H1 (cell line): ENCODE measurements around the gene RHOG. TPM values are rescaled to one million over a fixed set of nuclear protein-coding genes. Genes with fewer than 3 reads are reported as not detected.

Experiments
- CTCF ChIA-PET: fragments of 300-600 bp; sonication (Branson Sonifier 250); formaldehyde crosslinking; loops from one replicate; lab custom pipeline; 2021; ENCODE audit not compliant: partially characterized antibody; lab: Charles Lee
- POLR2A ChIA-PET: fragments of 300-600 bp; sonication (Branson Sonifier 250); formaldehyde crosslinking; loops from one replicate; lab custom pipeline; 2021; ENCODE audit warnings: inconsistent platforms; ENCODE audit not compliant: partially characterized antibody; lab: Charles Lee
- DNase-seq, 2 experiments: peaks; one replicate each; pipeline versions ENCODE4 v3.0.0 to v3.0.0-alpha.2; 2010 to 2022; ENCODE audit warnings: low spot score in 2 of 2, low read depth in 1 of 2, mixed read lengths in 1 of 2
- FAIRE-seq: peaks from 2 replicates; lab custom pipeline; 2011; peaks lifted over from hg19 to GRCh38; lab: Jason Lieb, UNC
- H2AFZ ChIP-seq: 2 replicates; pipeline ENCODE4 v1.8.1; 2012; ENCODE audit warnings: low read length, inconsistent platforms
- H2AK5ac ChIP-seq: 2 replicates; pipeline ENCODE4 v1.6.1; 2013; ENCODE audit warnings: low read depth, low read length
- H2BK120ac ChIP-seq: replicated peaks from 2 replicates; pipeline ENCODE3; 2013; ENCODE audit warnings: low read depth, low read length, inconsistent platforms
- H2BK12ac ChIP-seq: 2 replicates; pipeline ENCODE4 v1.6.1; 2013; ENCODE audit warnings: low read depth, low read length
- H2BK15ac ChIP-seq: 2 replicates; pipeline ENCODE4 v1.6.1; 2013; ENCODE audit warnings: low read length
- H2BK20ac ChIP-seq: 2 replicates; pipeline ENCODE4 v1.6.1; 2013; ENCODE audit warnings: low read length
- H2BK5ac ChIP-seq: 2 replicates; pipeline ENCODE4 v1.6.1; 2013; ENCODE audit warnings: low read depth, low read length
- H3K14ac ChIP-seq: 2 replicates; pipeline ENCODE4 v1.6.1; 2013; ENCODE audit warnings: inconsistent platforms; ENCODE audit not compliant: insufficient read length
- H3K18ac ChIP-seq: 2 replicates; pipeline ENCODE4 v1.6.1; 2013; ENCODE audit warnings: low read length; ENCODE audit errors: extremely low read depth
- H3K23ac ChIP-seq: 2 replicates; pipeline ENCODE4 v1.6.1; 2013; ENCODE audit warnings: inconsistent platforms; ENCODE audit not compliant: insufficient read length
- H3K23me2 ChIP-seq: 2 replicates; pipeline ENCODE4 v1.6.1; 2013; ENCODE audit warnings: low read depth, low read length
- H3K27ac ChIP-seq: 2 replicates; pipeline ENCODE4 v1.6.1; 2011; ENCODE audit warnings: low read depth, low read length, inconsistent platforms
- H3K27me3 ChIP-seq, 4 experiments: replicated peaks in 1 of 4; 1 replicate in 1 of 4; 2 replicates in 3 of 4; pipeline versions ENCODE4 v1.6.1 to v1.8.1; 2011 to 2013; ENCODE audit warnings: low read length in 3 of 4, mild to moderate bottlenecking in 3 of 4, inconsistent platforms in 2 of 4, mixed read lengths in 2 of 4, moderate library complexity in 1 of 4; ENCODE audit not compliant: control insufficient read depth in 3 of 4, insufficient read depth in 3 of 4; ENCODE audit errors: extremely low read depth in 1 of 4
- H3K36me3 ChIP-seq, 4 experiments: 2 replicates each; pipeline versions ENCODE4 v1.6.1 to v1.8.1; 2011 to 2013; ENCODE audit warnings: mild to moderate bottlenecking in 4 of 4, low read length in 3 of 4, moderate library complexity in 2 of 4, control low read depth in 1 of 4, inconsistent platforms in 1 of 4; ENCODE audit not compliant: insufficient read depth in 4 of 4, control insufficient read depth in 2 of 4
- H3K4ac ChIP-seq: replicated peaks from 2 replicates; pipeline ENCODE3; 2013; ENCODE audit warnings: low read length, low read depth, mixed read lengths, inconsistent platforms; ENCODE audit not compliant: insufficient read length
- H3K4me1 ChIP-seq, 4 experiments: replicated peaks in 1 of 4; 1 replicate in 1 of 4; 2 replicates in 3 of 4; pipeline versions ENCODE4 v1.6.1 to v1.8.1; 2011 to 2013; ENCODE audit warnings: low read length in 3 of 4, inconsistent platforms in 2 of 4, mixed read lengths in 1 of 4; ENCODE audit not compliant: insufficient read depth in 4 of 4, control insufficient read depth in 3 of 4
- H3K4me2 ChIP-seq, 2 experiments: 2 replicates each; pipeline versions ENCODE4 v1.6.1 to v1.8.1; 2011 to 2013; ENCODE audit warnings: low read depth in 2 of 2, low read length in 2 of 2, control low read depth in 1 of 2, inconsistent platforms in 1 of 2, mild to moderate bottlenecking in 1 of 2; ENCODE audit not compliant: insufficient read depth in 1 of 2
- H3K4me3 ChIP-seq, 4 experiments: fragments of 200-600, 300-600 bp in 1 of 4; sonication (generic), shearing (Covaris generic), sonication (Bioruptor Twin) in 1 of 4; 2 replicates each; pipeline versions ENCODE4 v1.5.1 to v1.8.1; 2011 to 2016; ENCODE audit warnings: low read length in 4 of 4, low read depth in 3 of 4, control low read depth in 2 of 4, inconsistent platforms in 2 of 4, mild to moderate bottlenecking in 2 of 4, mixed read lengths in 1 of 4, moderate library complexity in 1 of 4; ENCODE audit not compliant: insufficient read depth in 2 of 4; ENCODE audit errors: extremely low read depth in 1 of 4
- H3K56ac ChIP-seq: replicated peaks from 2 replicates; pipeline ENCODE3; 2013; ENCODE audit warnings: low read depth, mild to moderate bottlenecking, mixed read lengths, low read length, inconsistent platforms; ENCODE audit not compliant: insufficient read length
- H3K79me1 ChIP-seq: 2 replicates; pipeline ENCODE4 v1.6.1; 2013; ENCODE audit warnings: low read depth, low read length, control low read depth
- H3K79me2 ChIP-seq, 2 experiments: 2 replicates each; pipeline versions ENCODE4 v1.6.1 to v1.8.1; 2012 to 2013; ENCODE audit warnings: low read length in 2 of 2, mild to moderate bottlenecking in 2 of 2, inconsistent platforms in 1 of 2; ENCODE audit not compliant: insufficient read depth in 2 of 2, control insufficient read depth in 1 of 2
- H3K9ac ChIP-seq, 4 experiments: replicated peaks in 1 of 4; 1 replicate in 1 of 4; 2 replicates in 3 of 4; pipeline versions ENCODE4 v1.6.1 to v1.8.1; 2011 to 2013; ENCODE audit warnings: low read depth in 3 of 4, low read length in 3 of 4, control low read depth in 2 of 4, mild to moderate bottlenecking in 2 of 4, moderate library complexity in 2 of 4, inconsistent platforms in 1 of 4; ENCODE audit errors: extremely low read depth in 1 of 4
- H3K9me3 ChIP-seq, 2 experiments: 2 replicates each; pipeline versions ENCODE4 v1.6.1 to v1.8.1; 2012 to 2013; ENCODE audit warnings: mild to moderate bottlenecking in 2 of 2, moderate library complexity in 2 of 2, control low read depth in 1 of 2, inconsistent platforms in 1 of 2, low read depth in 1 of 2, low read length in 1 of 2, mixed read lengths in 1 of 2; ENCODE audit not compliant: insufficient read depth in 2 of 2
- H4K20me1 ChIP-seq, 2 experiments: replicated peaks in 1 of 2; 2 replicates each; pipeline versions ENCODE3 to v1.8.1; 2011 to 2013; ENCODE audit warnings: inconsistent platforms in 2 of 2, low read length in 2 of 2, mild to moderate bottlenecking in 1 of 2; ENCODE audit not compliant: insufficient read depth in 2 of 2, control insufficient read depth in 1 of 2
- H4K5ac ChIP-seq: 2 replicates; pipeline ENCODE4 v1.6.1; 2013; ENCODE audit warnings: low read length, low read depth, mixed read lengths, inconsistent platforms; ENCODE audit not compliant: insufficient read length
- H4K8ac ChIP-seq: 2 replicates; pipeline ENCODE4 v1.8.0; 2013; ENCODE audit warnings: mild to moderate bottlenecking, moderate library complexity, low read length, inconsistent platforms; ENCODE audit not compliant: insufficient read depth; ENCODE audit errors: extremely low read depth
- H4K91ac ChIP-seq: replicated peaks from 2 replicates; pipeline ENCODE3; 2013; ENCODE audit warnings: low read length, mixed read lengths, inconsistent platforms; ENCODE audit not compliant: insufficient read length
- ASH2L ChIP-seq: fragments of 200-600, 300-600 bp; sonication (generic); IDR thresholded peaks from one replicate; pipeline ENCODE4 v1.7.1; 2017; ENCODE audit warnings: low read length
- CBX5 ChIP-seq: fragments of 300-800, 300-1000 bp; sonication (generic); IDR thresholded peaks from 2 replicates; pipeline ENCODE4 v1.7.1; 2016; ENCODE audit warnings: antibody characterized with exemption, low read length, low read depth
- CREB1 ChIP-seq: IDR thresholded peaks from 2 replicates; pipeline ENCODE4 v1.6.1; 2012; ENCODE audit warnings: inconsistent platforms
- CTCF ChIP-seq, 3 experiments: IDR thresholded peaks; 1 replicate in 2 of 3; 2 replicates in 1 of 3; pipeline versions ENCODE4 v1.5.1 to v1.6.1; 2011; ENCODE audit warnings: low read length in 3 of 3, mild to moderate bottlenecking in 3 of 3, inconsistent platforms in 2 of 3, low read depth in 1 of 3, moderate library complexity in 1 of 3; ENCODE audit not compliant: insufficient read depth in 1 of 3; ENCODE audit errors: control extremely low read depth in 1 of 3
- KDM4A ChIP-seq: IDR thresholded peaks from one replicate; pipeline ENCODE4 v1.7.1; 2012; ENCODE audit warnings: low read depth, mild to moderate bottlenecking, moderate library complexity, low read length, inconsistent platforms; ENCODE audit not compliant: severe bottlenecking
- NRF1 ChIP-seq: IDR thresholded peaks from 2 replicates; pipeline ENCODE4 v1.6.1; 2011; ENCODE audit warnings: mild to moderate bottlenecking, low read depth, low read length, improper control_type of control experiment
- PHF8 ChIP-seq: fragments of 200-600 bp; sonication (generic); conservative IDR thresholded peaks from 2 replicates; pipeline ENCODE4 v1.7.1; 2012; ENCODE audit warnings: low read depth, mild to moderate bottlenecking, inconsistent platforms, low read length, moderate library complexity
- POU5F1 ChIP-seq: IDR thresholded peaks from 2 replicates; pipeline ENCODE4 v1.6.1; 2011; ENCODE audit warnings: low read depth, mild to moderate bottlenecking, low read length, moderate library complexity
- RXRA ChIP-seq: IDR thresholded peaks from 2 replicates; pipeline ENCODE4 v1.6.1; 2011; ENCODE audit warnings: low read depth, mild to moderate bottlenecking, low read length, moderate library complexity; ENCODE audit not compliant: insufficient read depth
- SP4 ChIP-seq: IDR thresholded peaks from 2 replicates; pipeline ENCODE4 v1.6.1; 2012; ENCODE audit warnings: low read length, inconsistent platforms
- WGBS, 2 experiments: shearing (Covaris generic) in 1 of 2; methylation state at CpG; one replicate each; pipeline versions ENCODE4 v1.1.6 to v1.1.7; 2013 to 2015; ENCODE audit warnings: low lambda C conversion rate in 2 of 2, mixed read lengths in 2 of 2, inconsistent platforms in 1 of 2, low coverage in 1 of 2, missing lambda C conversion rate in 1 of 2; ENCODE audit not compliant: insufficient replicate concordance in 2 of 2, insufficient coverage in 1 of 2, insufficient read length in 1 of 2; ENCODE audit errors: extremely low coverage in 1 of 2, missing lambda C conversion rate in 1 of 2; 5-methylcytosine and 5-hydroxymethylcytosine counted together
- polyA plus RNA-seq, 7 experiments: library from polyadenylated mRNA; depleted of rRNA in 3 of 7; stranded (reverse) in 5 of 7; unstranded in 2 of 7; fragments of >200 nt in 5 of 7; fragments of 200-250 nt in 2 of 7; gene quantifications; 1 replicate in 5 of 7; 2 replicates in 1 of 7; 4 replicates in 1 of 7; pipeline versions ENCODE4 v1.2.1 to v1.2.3, GENCODE V29; 2011 to 2013; ENCODE audit warnings: missing spikeins in 2 of 7, mixed read lengths in 2 of 7
- total RNA-seq: library from RNA; stranded (reverse); fragmentation: NEBNext Ultra II Directional; extraction: Animal tissue kit (Norgen Biotek cat#: 25700); gene quantifications from 2 replicates; pipeline ENCODE4 v1.2.1, GENCODE V29; 2021

The RHOG gene
- total and polyA plus RNA-seq, 2 of the 8 experiments (the other 6 are each of a cell fraction or from before 2014, with no cell fraction given), result 28.3 to 69.6 TPM

GRCh38 chr11:3856856-3857553 lies 16.2 kb upstream of the RHOG start:
- peaks cover 10 to 20% (median 11%) of the 10 kb centered on the region in 4 experiments for H3K4me1 ChIP-seq
- H2BK5ac ChIP-seq, result no peak overlapping the region
- H3K4me2 ChIP-seq, result peak overlapping the region; percentile 74 to 76; a peak in 3 of 4 replicates
- no peak overlapping the region for H3K14ac ChIP-seq
- no peak overlapping the region for H4K91ac ChIP-seq
- H3K4ac ChIP-seq, result no peak overlapping the region
- no peaks in the 10 kb centered on the region for H4K20me1 ChIP-seq
- H2BK20ac ChIP-seq, result no peak overlapping the region
- H2BK12ac ChIP-seq, result no peak overlapping the region
- no peak overlapping the region for H3K27ac ChIP-seq
- no peaks in the 10 kb centered on the region for H3K79me1 ChIP-seq
- CTCF ChIA-PET, result interaction anchor here (1.0 to 10.1 kb wide), 7 partner anchors 12 to 225 kb away, joined by 3 to 214 read pairs (median 9); partner anchors contain the start of gene RHOG
- no peak overlapping the region for H3K18ac ChIP-seq
- no peak overlapping the region for H2AK5ac ChIP-seq
- 84% methylated on average over 5 of the region's 5 CpGs; no CpG with 5 or more reads in 1 of the 2 experiments for WGBS, 2 experiments
- no peak overlapping the region for H3K4me3 ChIP-seq
- H3K36me3 ChIP-seq, result no peaks in the 10 kb centered on the region
- peaks cover 8% of the 10 kb centered on the region; the same call in 1 of the 2 replicates for H3K23me2 ChIP-seq
- no peaks in the 10 kb centered on the region for H3K9me3 ChIP-seq
- no peak for FAIRE-seq
- H3K27me3 ChIP-seq, result peaks cover 0 to 13% (median 8%) of the 10 kb centered on the region in 4 experiments; a peak in 5 of 7 replicates
- no peak overlapping the region for H2BK15ac ChIP-seq
- no peak for DNase-seq
- H3K23ac ChIP-seq, result no peak overlapping the region
- no peak overlapping the region for H3K9ac ChIP-seq
- POLR2A ChIA-PET, result interaction anchor here (2.2 kb wide), 1 partner anchor 7 kb away, joined by 6 read pairs; no protein-coding TSS in a partner anchor
- H4K8ac ChIP-seq, result no peak overlapping the region
- H2BK120ac ChIP-seq, result no peak overlapping the region
- no peak overlapping the region for H2AFZ ChIP-seq
- no peak overlapping the region for H3K56ac ChIP-seq
- no peaks in the 10 kb centered on the region for H3K79me2 ChIP-seq
- no peak overlapping the region for H4K5ac ChIP-seq
- no peak for TF ChIP-seq POU5F1
- TF ChIP-seq CTCF (IDR thresholded peaks at IDR 0.05; ENCODE audit: control extremely low read depth in 1 of 3, insufficient read depth in 1 of 3, low read depth in 1 of 3, low read length in 3 of 3), result no peak
- TF ChIP-seq CREB1, result no peak
- TF ChIP-seq KDM4A, result no peak
- no peak for TF ChIP-seq CBX5
- no peak for TF ChIP-seq ASH2L
- no peak for TF ChIP-seq SP4
- no peak for TF ChIP-seq RXRA
- no peak for TF ChIP-seq NRF1
- no peak for TF ChIP-seq PHF8
